GM12878 (cell line): ENCODE measurements around the gene TPCN2. TPM values are rescaled to one million over a fixed set of nuclear protein-coding genes. Genes with fewer than 3 reads are reported as not detected.
A peak's percentile ranks its signal among the peaks of the same experiment; 100 is the strongest.

ENCODE experiments used
- BACH1 ChIP-seq: fragments of 450-650 bp; IDR thresholded peaks from 2 replicates; pipeline ENCODE4 v1.6.1; 2017; ENCODE audit warnings: mild to moderate bottlenecking, borderline replicate concordance
- BRCA1 ChIP-seq: IDR thresholded peaks from 2 replicates; pipeline ENCODE4 v1.6.1; 2011; ENCODE audit warnings: low read depth, low read length, improper control_type of control experiment
- CHD1 ChIP-seq: IDR thresholded peaks from 2 replicates; pipeline ENCODE4 v1.6.1; 2012; ENCODE audit warnings: low read depth, low read length, improper control_type of control experiment
- CHD4 ChIP-seq: fragments of 200-600 bp; sonication (generic); IDR thresholded peaks from 2 replicates; pipeline ENCODE4 v1.6.1; 2016; ENCODE audit warnings: mild to moderate bottlenecking
- CREM ChIP-seq: IDR thresholded peaks from 2 replicates; pipeline ENCODE4 v1.6.1; 2014; ENCODE audit warnings: antibody characterized with exemption, low read depth
- E2F8 ChIP-seq: fragments of 450-650 bp; IDR thresholded peaks from 2 replicates; pipeline ENCODE4 v1.6.1; 2018; ENCODE audit warnings: mild to moderate bottlenecking, low read depth, moderate library complexity; ENCODE audit not compliant: partially characterized antibody
- ELK1 ChIP-seq: IDR thresholded peaks from 2 replicates; pipeline ENCODE4 v1.6.1; 2012; ENCODE audit warnings: low read depth, low read length, improper control_type of control experiment
- ETV6 ChIP-seq, 2 experiments: fragments of 450-650 bp in 1 of 2; IDR thresholded peaks in 1 of 2; conservative IDR thresholded peaks in 1 of 2; 2 replicates each; pipeline ENCODE4 v1.6.1; 2014; ENCODE audit warnings: antibody characterized with exemption in 1 of 2, borderline replicate concordance in 1 of 2, low read depth in 1 of 2, mild to moderate bottlenecking in 1 of 2, moderate library complexity in 1 of 2
- EZH2 ChIP-seq: IDR thresholded peaks from 2 replicates; pipeline ENCODE4 v1.6.1; 2012; ENCODE audit warnings: low read depth, mild to moderate bottlenecking, control low read depth, inconsistent platforms, low read length, borderline replicate concordance; ENCODE audit not compliant: control insufficient read depth
- IRF5 ChIP-seq: fragments of 450-650 bp; IDR thresholded peaks from 2 replicates; pipeline ENCODE4 v1.6.1; 2017; ENCODE audit warnings: borderline replicate concordance
- MLLT1 ChIP-seq: fragments of 450-650 bp; IDR thresholded peaks from 2 replicates; pipeline ENCODE4 v1.6.1; 2016; ENCODE audit warnings: mild to moderate bottlenecking
- NBN ChIP-seq: fragments of 450-650 bp; IDR thresholded peaks from 2 replicates; pipeline ENCODE4 v1.6.1; 2016
- NFYB ChIP-seq: IDR thresholded peaks from 2 replicates; pipeline ENCODE4 v1.6.1; 2011; ENCODE audit warnings: low read depth, mild to moderate bottlenecking, low read length, improper control_type of control experiment, moderate library complexity; ENCODE audit not compliant: insufficient read depth
- POLR2A ChIP-seq: IDR thresholded peaks from 2 replicates; pipeline ENCODE4 v1.6.1; 2011; ENCODE audit warnings: low read depth, mild to moderate bottlenecking, low read length
- POLR2AphosphoS2 ChIP-seq: IDR thresholded peaks from 2 replicates; pipeline ENCODE4 v1.6.1; 2011; ENCODE audit warnings: low read depth, mild to moderate bottlenecking, low read length, improper control_type of control experiment, moderate library complexity
- RFX5 ChIP-seq: IDR thresholded peaks from 2 replicates; pipeline ENCODE4 v1.6.1; 2011; ENCODE audit warnings: low read depth, low read length, improper control_type of control experiment
- TARDBP ChIP-seq: IDR thresholded peaks from 2 replicates; pipeline ENCODE4 v1.6.1; 2016; ENCODE audit warnings: borderline replicate concordance
- ZBTB4 ChIP-seq: fragments of 450-650 bp; formaldehyde crosslinking; IDR thresholded peaks from 2 replicates; pipeline ENCODE4 v1.4.0; 2022; ENCODE audit warnings: mild to moderate bottlenecking, moderate library complexity
- ZNF384 ChIP-seq: IDR thresholded peaks from 2 replicates; pipeline ENCODE4 v1.6.1; 2012; ENCODE audit warnings: low read depth, mild to moderate bottlenecking, low read length, improper control_type of control experiment, borderline replicate concordance
- polyA plus RNA-seq, 11 experiments: library from polyadenylated mRNA; depleted of rRNA in 4 of 11; unstranded in 6 of 11; stranded (reverse) in 5 of 11; fragments of >200 nt; fragmentation: Nextera tagmentation in 4 of 11; fragmentation: Illumina TruSeq in 1 of 11; extraction: Ambion mirVana in 4 of 11; extraction: Trizol in 1 of 11; gene quantifications; 1 replicate in 1 of 11; 2 replicates in 10 of 11; pipeline versions ENCODE4 v1.2.1 to v1.2.3, GENCODE V29; 2011 to 2016; ENCODE audit warnings: inconsistent platforms in 2 of 11, missing spikeins in 2 of 11, low read depth in 1 of 11
- total RNA-seq, 4 experiments: library from RNA; depleted of rRNA in 3 of 4; stranded (reverse); fragments of >200 nt in 3 of 4; fragmentation: Illumina TruSeq in 1 of 4; extraction: Trizol in 1 of 4; gene quantifications; 2 replicates each; pipeline versions ENCODE4 v1.2.1 to v1.2.3, GENCODE V29; 2013 to 2021

The TPCN2 gene
- total and polyA plus RNA-seq, 10 of the 15 experiments (the other 5 are each of a cell fraction or from before 2014, with no cell fraction given): 1.7 to 18.4 (median 8.4) TPM

GRCh38 chr11:69166218-69167115, 117.7 kb downstream of the TPCN2 start (continued):
- no peak for TF ChIP-seq IRF5
- peak; percentile 26; the same call in 1 of the 2 replicates for TF ChIP-seq MLLT1
- TF ChIP-seq E2F8: no peak
- TF ChIP-seq ETV6 (conservative IDR thresholded peaks at IDR 0.05 in 1 of 2, IDR thresholded peaks at IDR 0.05 in 1 of 2; ENCODE audit: borderline replicate concordance in 1 of 2, low read depth in 1 of 2): peak in 1 of 2 experiments; percentile 81; a peak in 2 of 4 replicates
- no peak for TF ChIP-seq EZH2
- 0 out of 2 replicates have a peak, but pooled peaks have one; percentile 26 for TF ChIP-seq NFYB
- peak; percentile 60 for TF ChIP-seq POLR2A
- TF ChIP-seq ZNF384: no peak
- peak; percentile 62; the same call in 1 of the 2 replicates for TF ChIP-seq TARDBP
- no peak for TF ChIP-seq RFX5
- TF ChIP-seq BACH1: peak; percentile 41; the same call in 1 of the 2 replicates
- TF ChIP-seq BRCA1: no peak
- peak; percentile 82; the same call in 1 of the 2 replicates for TF ChIP-seq NBN
- no peak for TF ChIP-seq POLR2AphosphoS2
- TF ChIP-seq ZBTB4 (CRISPR knock-in tag): no peak
- TF ChIP-seq CHD4: no peak
- peak; percentile 74 for TF ChIP-seq CREM
- peak; percentile 26; the same call in 1 of the 2 replicates for TF ChIP-seq ELK1
- TF ChIP-seq CHD1: no peak
